ENCODE measurements around the gene LINC01488. TPM values are rescaled to one million over a fixed set of nuclear protein-coding genes. Genes with fewer than 3 reads are reported as not detected.

LINC01488 gene
- total RNA-seq, 1 experiment from 2014 or later, result not detected

GRCh38 chr11:69509846-69510390, 28.5 kb downstream of the LINC01488 start:
- no peak for DNase-seq (ENCODE audit: low spot score)

GRCh38 chr11:69510471-69511357, 29.3 kb downstream of the LINC01488 start:
- no peak for DNase-seq (ENCODE audit: low spot score)

- no peak for DNase-seq (ENCODE audit: low spot score)
Observed at GRCh38 chr11:69511358-69512055, 30.0 kb downstream of the LINC01488 start.

- no peak for DNase-seq (ENCODE audit: low spot score)
Observed at GRCh38 chr11:69512136-69512535, 30.7 kb downstream of the LINC01488 start.

- DNase-seq (ENCODE audit: low spot score), result no peak
Observed at GRCh38 chr11:69512790-69513189, 31.3 kb downstream of the LINC01488 start.

- no peak for DNase-seq (ENCODE audit: low spot score)
Observed at GRCh38 chr11:69513196-69513595, 31.7 kb downstream of the LINC01488 start.

- DNase-seq (ENCODE audit: low spot score), result no peak
Observed at GRCh38 chr11:69513663-69514224, 32.3 kb downstream of the LINC01488 start.

GRCh38 chr11:69514771-69515170, 33.3 kb downstream of the LINC01488 start:
- DNase-seq (ENCODE audit: low spot score), result no peak

- no peak for DNase-seq (ENCODE audit: low spot score)
Observed at GRCh38 chr11:69515271-69516245, 34.1 kb downstream of the LINC01488 start.

GRCh38 chr11:69516526-69516925, 35.1 kb downstream of the LINC01488 start:
- DNase-seq (ENCODE audit: low spot score), result no peak

- no peak for DNase-seq (ENCODE audit: low spot score)
Observed at GRCh38 chr11:69518081-69518950, 36.9 kb downstream of the LINC01488 start.

GRCh38 chr11:69520186-69520916, 38.9 kb downstream of the LINC01488 start:
- no peak for DNase-seq (ENCODE audit: low spot score)

GRCh38 chr11:69521457-69521856, 40.0 kb downstream of the LINC01488 start:
- no peak for DNase-seq (ENCODE audit: low spot score)

GRCh38 chr11:69523453-69523852, 42.0 kb downstream of the LINC01488 start:
- DNase-seq (ENCODE audit: low spot score), result no peak

GRCh38 chr11:69524291-69524882, 42.9 kb downstream of the LINC01488 start:
- peak; percentile 78 for DNase-seq (ENCODE audit: low spot score)

- no peak for DNase-seq (ENCODE audit: low spot score)
Observed at GRCh38 chr11:69524991-69525411, 43.5 kb downstream of the LINC01488 start.

- no peak for DNase-seq (ENCODE audit: low spot score)
Observed at GRCh38 chr11:69525516-69526452, 44.3 kb downstream of the LINC01488 start.

- no peak for DNase-seq (ENCODE audit: low spot score)
Observed at GRCh38 chr11:69526453-69526810, 45.0 kb downstream of the LINC01488 start.
